ENCODE data around the gene CCDC92. TPM values are rescaled to one million over a fixed set of nuclear protein-coding genes. Genes with fewer than 3 reads are reported as not detected.

The CCDC92 gene
- total and polyA plus RNA-seq, 2 of the 8 experiments (the other 6 are each of a cell fraction or from before 2014, with no cell fraction given), result 0.43 to 0.51 TPM

- TF ChIP-seq CHD7 (IDR thresholded peaks at IDR 0.05; ENCODE audit: insufficient replicate concordance, low read length) (no peak), POU5F1 (IDR thresholded peaks at IDR 0.05; ENCODE audit: low read depth, low read length) (no peak), SP4 (IDR thresholded peaks at IDR 0.05; ENCODE audit: low read length) (no peak), KDM1A (IDR thresholded peaks at IDR 0.05; ENCODE audit: borderline replicate concordance, low read length) (no peak), CBX8 (IDR thresholded peaks at IDR 0.05; ENCODE audit: borderline replicate concordance, low read depth, low read length) (no peak), CHD2 (IDR thresholded peaks at IDR 0.05; ENCODE audit: low read length) (no peak), EP300 (IDR thresholded peaks at IDR 0.05; ENCODE audit: borderline replicate concordance in 1 of 2, low read depth in 2 of 2, low read length in 2 of 2) (no peak), TAF7 (optimal IDR thresholded peaks at IDR 0.05; ENCODE audit: borderline replicate concordance, low read depth, low read length) (no peak), JUND (IDR thresholded peaks at IDR 0.05; ENCODE audit: low read length) (no peak), USF2 (IDR thresholded peaks at IDR 0.05; ENCODE audit: low read length) (peak; percentile 84)
These were observed 71.7 kb downstream of the CCDC92 start (continued) for GRCh38 chr12:123900871-123901376.
